Esophagus muscularis mucosa (tissue), 4 donors: Measurements from ENCODE around the gene C5orf22.

Source experiments
- EP300 ChIP-seq: sonication (generic); formaldehyde crosslinking; IDR thresholded peaks from one replicate; pipeline ENCODE4 v1.6.1; 2017; ENCODE audit warnings: antibody characterized with exemption
- POLR2A ChIP-seq: fragments of 450-650 bp; IDR thresholded peaks from one replicate; pipeline ENCODE4 v1.6.1; 2017; ENCODE audit warnings: antibody characterized with exemption, moderate library complexity, mild to moderate bottlenecking, low read depth
- POLR2AphosphoS5 ChIP-seq, 2 donors: sonication (generic); formaldehyde crosslinking; IDR thresholded peaks; one replicate each; pipeline ENCODE4 v1.6.1; 2017; ENCODE audit warnings: antibody characterized with exemption in 2 of 2
- TF ChIP-seq, protein P1 (sequence below), 3 experiments: fragments of 200-600 bp in 2 of 3; fragments of 450-650 bp in 1 of 3; sonication (generic) in 2 of 3; IDR thresholded peaks; one replicate each; pipeline ENCODE4 v1.5.1; 2017 to 2019; ENCODE audit warnings: antibody characterized with exemption in 3 of 3, mild to moderate bottlenecking in 2 of 3, moderate library complexity in 1 of 3

DNA sequence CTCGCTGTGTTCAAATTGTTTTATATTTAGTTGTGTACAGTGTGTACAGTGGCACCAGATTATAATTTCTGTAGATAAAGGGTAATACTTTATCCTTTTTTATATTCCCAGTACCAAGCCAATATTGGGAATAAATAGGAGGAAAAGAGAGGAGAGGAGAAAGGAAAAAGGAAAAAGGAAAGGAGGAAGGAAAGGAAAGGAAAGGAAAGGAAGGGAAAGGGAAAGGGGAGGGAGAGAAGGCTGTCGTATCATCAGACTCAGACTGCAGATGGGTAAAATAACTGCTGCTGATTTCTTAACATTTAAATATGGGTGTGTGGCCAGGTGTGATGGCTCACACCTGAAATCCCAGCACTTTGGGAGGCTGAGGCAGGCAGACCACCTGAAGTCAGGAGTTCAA lies 51.0 kb downstream of the C5orf22 start:
- TF ChIP-seq POLR2A (no peak), POLR2AphosphoS5 (IDR thresholded peaks at IDR 0.05) (no peak), EP300 (no peak)
- TF ChIP-seq, protein P1, sequence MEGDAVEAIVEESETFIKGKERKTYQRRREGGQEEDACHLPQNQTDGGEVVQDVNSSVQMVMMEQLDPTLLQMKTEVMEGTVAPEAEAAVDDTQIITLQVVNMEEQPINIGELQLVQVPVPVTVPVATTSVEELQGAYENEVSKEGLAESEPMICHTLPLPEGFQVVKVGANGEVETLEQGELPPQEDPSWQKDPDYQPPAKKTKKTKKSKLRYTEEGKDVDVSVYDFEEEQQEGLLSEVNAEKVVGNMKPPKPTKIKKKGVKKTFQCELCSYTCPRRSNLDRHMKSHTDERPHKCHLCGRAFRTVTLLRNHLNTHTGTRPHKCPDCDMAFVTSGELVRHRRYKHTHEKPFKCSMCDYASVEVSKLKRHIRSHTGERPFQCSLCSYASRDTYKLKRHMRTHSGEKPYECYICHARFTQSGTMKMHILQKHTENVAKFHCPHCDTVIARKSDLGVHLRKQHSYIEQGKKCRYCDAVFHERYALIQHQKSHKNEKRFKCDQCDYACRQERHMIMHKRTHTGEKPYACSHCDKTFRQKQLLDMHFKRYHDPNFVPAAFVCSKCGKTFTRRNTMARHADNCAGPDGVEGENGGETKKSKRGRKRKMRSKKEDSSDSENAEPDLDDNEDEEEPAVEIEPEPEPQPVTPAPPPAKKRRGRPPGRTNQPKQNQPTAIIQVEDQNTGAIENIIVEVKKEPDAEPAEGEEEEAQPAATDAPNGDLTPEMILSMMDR (IDR thresholded peaks at IDR 0.05), result no peak
